CD14-positive monocyte (primary cell): ENCODE results near the gene C9orf50. TPM values are rescaled to one million over a fixed set of nuclear protein-coding genes. Genes with fewer than 3 reads are reported as not detected.

Experiments
- DNase-seq, 3 donors: peaks; one replicate each; pipeline ENCODE4 v3.0.0-alpha.2; 2011 to 2022
- H2AFZ ChIP-seq: 2 replicates; pipeline ENCODE4 v1.6.0; 2012; ENCODE audit warnings: mild to moderate bottlenecking, low read depth, low read length, inconsistent platforms; ENCODE audit not compliant: insufficient read depth, poor library complexity, severe bottlenecking
- H3K27ac ChIP-seq, 2 donors: 1 replicate in 1 of 2; 2 replicates in 1 of 2; pipeline ENCODE4 v1.5.1; 2012 to 2013; ENCODE audit warnings: low read length in 2 of 2, control low read depth in 1 of 2, inconsistent platforms in 1 of 2, low read depth in 1 of 2, mild to moderate bottlenecking in 1 of 2
- H3K27me3 ChIP-seq, 2 donors: one replicate each; pipeline versions ENCODE4 v1.6.0 to v1.6.1; 2011 to 2013; ENCODE audit warnings: low read length in 2 of 2; ENCODE audit not compliant: control insufficient read depth in 2 of 2, insufficient read depth in 2 of 2
- H3K36me3 ChIP-seq, 2 donors: replicated peaks in 1 of 2; 1 replicate in 1 of 2; 2 replicates in 1 of 2; pipeline versions ENCODE4 v1.5.1 to v1.6.1; 2012 to 2013; ENCODE audit warnings: low read length in 2 of 2, control low read depth in 1 of 2, inconsistent platforms in 1 of 2, mild to moderate bottlenecking in 1 of 2; ENCODE audit not compliant: insufficient read depth in 2 of 2, control insufficient read depth in 1 of 2
- H3K4me1 ChIP-seq, 2 donors: 1 replicate in 1 of 2; 2 replicates in 1 of 2; pipeline versions ENCODE4 v1.5.1 to v1.6.1; 2012 to 2013; ENCODE audit warnings: low read length in 2 of 2, control low read depth in 1 of 2, inconsistent platforms in 1 of 2, mild to moderate bottlenecking in 1 of 2, moderate library complexity in 1 of 2; ENCODE audit not compliant: insufficient read depth in 2 of 2, control insufficient read depth in 1 of 2
- H3K4me2 ChIP-seq: replicated peaks from 2 replicates; pipeline ENCODE3; 2012; ENCODE audit warnings: low read length, moderate library complexity, mild to moderate bottlenecking; ENCODE audit not compliant: poor library complexity, severe bottlenecking; ENCODE audit errors: extremely low read depth
- H3K4me3 ChIP-seq, 3 experiments: fragments of 200-600 bp in 1 of 3; sonication (generic) in 1 of 3; replicated peaks in 1 of 3; 1 replicate in 2 of 3; 2 replicates in 1 of 3; pipeline ENCODE4 v1.5.1; 2011 to 2013; ENCODE audit warnings: low read length in 3 of 3, mild to moderate bottlenecking in 3 of 3, control low read depth in 2 of 3, low read depth in 2 of 3, inconsistent platforms in 1 of 3, moderate library complexity in 1 of 3
- H3K79me2 ChIP-seq: 2 replicates; pipeline ENCODE4 v1.6.0; 2012; ENCODE audit warnings: mild to moderate bottlenecking, control low read depth, inconsistent platforms, low read length, moderate library complexity; ENCODE audit not compliant: insufficient read depth
- H3K9ac ChIP-seq: 2 replicates; pipeline ENCODE4 v1.6.0; 2017; ENCODE audit warnings: low read length, mild to moderate bottlenecking; ENCODE audit not compliant: insufficient read depth, poor library complexity, severe bottlenecking
- H3K9me3 ChIP-seq, 2 donors: replicated peaks in 1 of 2; 1 replicate in 1 of 2; 2 replicates in 1 of 2; pipeline versions ENCODE4 v1.5.1 to v1.6.1; 2012 to 2013; ENCODE audit warnings: low read length in 2 of 2, control low read depth in 1 of 2; ENCODE audit not compliant: control insufficient read depth in 1 of 2, insufficient read depth in 1 of 2
- H4K20me1 ChIP-seq: 2 replicates; pipeline ENCODE4 v1.6.0; 2012; ENCODE audit warnings: mild to moderate bottlenecking, low read length, control low read depth, moderate library complexity; ENCODE audit not compliant: insufficient read depth
- H3K27ac Mint-ChIP-seq, 7 donors: one replicate each; pipeline ENCODE4 v1.8.0; 2020; ENCODE audit warnings: mild to moderate bottlenecking in 7 of 7, mixed read lengths in 7 of 7, moderate library complexity in 6 of 7, inconsistent platforms in 2 of 7
- H3K27me3 Mint-ChIP-seq, 3 donors: one replicate each; pipeline ENCODE4 v1.8.0; 2021 to 2022; ENCODE audit warnings: low read depth in 3 of 3, mild to moderate bottlenecking in 3 of 3, mixed read lengths in 3 of 3, moderate library complexity in 3 of 3, inconsistent platforms in 1 of 3
- H3K36me3 Mint-ChIP-seq, 2 donors: one replicate each; pipeline ENCODE4 v1.8.0; 2020; ENCODE audit warnings: mixed read lengths in 2 of 2, inconsistent platforms in 1 of 2, mild to moderate bottlenecking in 1 of 2
- H3K4me1 Mint-ChIP-seq: one replicate; pipeline ENCODE4 v1.8.0; 2020; ENCODE audit warnings: mild to moderate bottlenecking, mixed read lengths
- H3K4me3 Mint-ChIP-seq, 2 donors: one replicate each; pipeline ENCODE4 v1.8.0; 2020; ENCODE audit warnings: mild to moderate bottlenecking in 2 of 2, mixed read lengths in 2 of 2, moderate library complexity in 1 of 2
- H3K9me3 Mint-ChIP-seq, 7 donors: one replicate each; pipeline ENCODE4 v1.8.0; 2020 to 2022; ENCODE audit warnings: mixed read lengths in 7 of 7, mild to moderate bottlenecking in 6 of 7, moderate library complexity in 6 of 7, inconsistent platforms in 2 of 7
- CTCF ChIP-seq: fragments of 200-600 bp; IDR thresholded peaks from one replicate; pipeline ENCODE4 v1.8.0; 2022; ENCODE audit warnings: antibody characterized with exemption, mild to moderate bottlenecking
- WGBS: methylation state at CpG from one replicate; pipeline ENCODE4 v1.1.5; 2013; ENCODE audit warnings: missing lambda C conversion rate; ENCODE audit not compliant: insufficient coverage; 5-methylcytosine and 5-hydroxymethylcytosine counted together
- intact Hi-C, 2 donors: fragments of 100-400 bp; cut with micrococcal nuclease; formaldehyde crosslinking; loops; one replicate each; pipeline versions ENCODE4 v1.15.0 to v1.15.1; 2023
- polyA plus RNA-seq, 3 donors: library from polyadenylated mRNA; depleted of rRNA in 1 of 3; unstranded in 2 of 3; stranded (reverse) in 1 of 3; fragments of 300-500 nt in 2 of 3; fragments of >200 nt in 1 of 3; fragmentation: Illumina TruSeq in 2 of 3; gene quantifications; 1 replicate in 2 of 3; 2 replicates in 1 of 3; pipeline ENCODE4 v1.2.3, GENCODE V29; 2012 to 2021

The C9orf50 gene
- polyA plus RNA-seq, 3 donors, result not detected

GRCh38 chr9:129567329-129567728 lies 53.6 kb downstream of the C9orf50 start:
- no peaks in the 10 kb centered on the region for H3K79me2 ChIP-seq
- H3K4me3 Mint-ChIP-seq, result peak overlapping the region in 1 of 2 donors; percentile 93
- no peak overlapping the region for H3K27ac ChIP-seq
- no peak overlapping the region for H2AFZ ChIP-seq
- peaks cover 31 to 38% of the 10 kb centered on the region in 2 donors for H3K4me1 ChIP-seq
- H3K4me1 Mint-ChIP-seq, result peaks cover 29% of the 10 kb centered on the region
- WGBS, result 93% methylated on average over 8 of the region's 10 CpGs
- no peak overlapping the region for H3K27ac Mint-ChIP-seq
- H3K9me3 Mint-ChIP-seq, result peaks cover 0 to 10% (median 8%) of the 10 kb centered on the region in 7 donors
- DNase-seq, result no peak
- H3K36me3 ChIP-seq, result no peaks in the 10 kb centered on the region
- H3K9ac ChIP-seq, result no peak overlapping the region
- H3K27me3 ChIP-seq, result peaks cover 8 to 29% of the 10 kb centered on the region in 2 donors
- peaks cover 7% of the 10 kb centered on the region in 2 donors for H3K36me3 Mint-ChIP-seq
- peaks cover 28 to 42% (median 33%) of the 10 kb centered on the region in 3 donors for H3K27me3 Mint-ChIP-seq
- intact Hi-C loops, result loop anchor here in 1 of 2 donors (10.0 kb wide), 1 partner anchor 63 kb away; no protein-coding TSS in a partner anchor
- no peaks in the 10 kb centered on the region for H3K9me3 ChIP-seq
- no peak overlapping the region for H3K4me2 ChIP-seq
- no peak for TF ChIP-seq CTCF
- H4K20me1 ChIP-seq, result no peaks in the 10 kb centered on the region
- no peak overlapping the region for H3K4me3 ChIP-seq

- intact Hi-C loops, result loop anchor here in 1 of 2 donors (10.0 kb wide), 1 partner anchor 62 kb away; no protein-coding TSS in a partner anchor
- no peak overlapping the region for H2AFZ ChIP-seq
- peaks cover 7% of the 10 kb centered on the region in 2 donors for H3K36me3 Mint-ChIP-seq
- H3K27me3 Mint-ChIP-seq, result peaks cover 30 to 42% (median 33%) of the 10 kb centered on the region in 3 donors
- no peak for TF ChIP-seq CTCF
- H3K27ac ChIP-seq, result no peak overlapping the region
- no peak overlapping the region for H3K4me3 ChIP-seq
- WGBS, result 96% methylated on average over 21 of the region's 25 CpGs
- no peak overlapping the region for H3K27ac Mint-ChIP-seq
- H3K4me3 Mint-ChIP-seq, result peak overlapping the region in 1 of 2 donors; percentile 93
- H3K36me3 ChIP-seq, result no peaks in the 10 kb centered on the region
- H3K79me2 ChIP-seq, result no peaks in the 10 kb centered on the region
- no peaks in the 10 kb centered on the region for H3K9me3 ChIP-seq
- no peak for DNase-seq
- H3K4me2 ChIP-seq, result no peak overlapping the region
- peaks cover 31 to 38% of the 10 kb centered on the region in 2 donors for H3K4me1 ChIP-seq
- H3K4me1 Mint-ChIP-seq, result peaks cover 29% of the 10 kb centered on the region
- peaks cover 0 to 10% (median 8%) of the 10 kb centered on the region in 7 donors for H3K9me3 Mint-ChIP-seq
- peaks cover 8 to 29% of the 10 kb centered on the region in 2 donors for H3K27me3 ChIP-seq
- no peak overlapping the region for H3K9ac ChIP-seq
- H4K20me1 ChIP-seq, result no peaks in the 10 kb centered on the region
Measured at GRCh38 chr9:129566563-129567266, 54.2 kb downstream of the C9orf50 start.
